Gastrocnemius medialis (tissue), 4 donors: ENCODE results near the gene PLSCR1.

ENCODE experiments used
- POLR2A ChIP-seq, 2 donors: fragments of 450-650 bp; IDR thresholded peaks; one replicate each; pipeline ENCODE4 v1.6.1; 2017; ENCODE audit warnings: antibody characterized with exemption in 2 of 2, mild to moderate bottlenecking in 2 of 2, moderate library complexity in 2 of 2
- TF ChIP-seq, protein P1 (sequence below), 5 experiments: fragments of 450-650 bp in 3 of 5; fragments of 200-600 bp in 2 of 5; sonication (generic) in 2 of 5; IDR thresholded peaks in 4 of 5; conservative IDR thresholded peaks in 1 of 5; 1 replicate in 4 of 5; 2 replicates in 1 of 5; pipeline ENCODE4 v1.5.1; 2016 to 2019; ENCODE audit warnings: antibody characterized with exemption in 5 of 5, mild to moderate bottlenecking in 3 of 5, moderate library complexity in 3 of 5

DNA sequence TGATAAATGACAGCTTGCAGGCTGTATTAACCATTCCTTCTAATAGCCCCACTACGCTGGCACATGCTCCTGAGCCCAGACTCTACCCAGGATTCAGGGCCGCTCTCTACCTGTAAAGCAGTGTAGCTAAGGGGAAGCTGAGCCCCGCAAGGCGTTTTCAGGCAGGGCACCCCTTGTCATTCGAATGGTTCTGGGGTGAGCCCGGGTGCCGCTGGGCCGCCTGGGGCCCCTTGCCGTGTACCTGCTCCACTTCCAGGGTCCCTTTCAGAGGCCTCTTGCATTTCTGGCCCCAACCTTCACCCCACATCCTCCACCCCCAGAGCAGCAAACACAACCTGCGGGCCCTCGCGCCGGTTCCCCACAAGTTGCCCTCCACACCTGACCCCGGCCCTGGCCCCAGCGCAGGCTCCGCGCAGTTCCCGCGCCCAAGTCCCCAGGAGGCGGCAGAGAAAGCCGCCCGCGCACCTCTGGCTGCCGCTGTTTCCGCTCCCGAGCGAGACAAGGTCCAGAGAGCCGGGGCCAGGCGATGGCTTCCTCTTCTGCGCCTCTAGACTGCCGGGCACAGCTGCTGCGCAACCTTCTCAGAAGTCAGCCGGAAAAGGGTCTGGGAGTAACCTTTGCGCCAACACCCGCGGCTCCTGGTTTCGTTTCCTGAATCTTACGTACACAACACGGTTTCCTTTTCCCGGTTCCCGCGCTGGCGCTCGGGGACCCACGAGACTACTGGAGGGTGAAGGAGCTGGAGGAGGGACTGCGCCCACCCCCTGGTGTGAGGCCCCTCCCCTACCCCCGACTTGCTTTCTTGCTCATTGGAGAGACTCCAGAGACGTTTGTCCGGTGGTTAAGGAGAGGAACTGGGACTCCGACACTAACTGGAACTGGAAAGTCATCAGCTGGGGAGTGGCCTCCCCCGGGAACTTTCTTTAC is at the start of gene PLSCR1:
- TF ChIP-seq, protein P1, sequence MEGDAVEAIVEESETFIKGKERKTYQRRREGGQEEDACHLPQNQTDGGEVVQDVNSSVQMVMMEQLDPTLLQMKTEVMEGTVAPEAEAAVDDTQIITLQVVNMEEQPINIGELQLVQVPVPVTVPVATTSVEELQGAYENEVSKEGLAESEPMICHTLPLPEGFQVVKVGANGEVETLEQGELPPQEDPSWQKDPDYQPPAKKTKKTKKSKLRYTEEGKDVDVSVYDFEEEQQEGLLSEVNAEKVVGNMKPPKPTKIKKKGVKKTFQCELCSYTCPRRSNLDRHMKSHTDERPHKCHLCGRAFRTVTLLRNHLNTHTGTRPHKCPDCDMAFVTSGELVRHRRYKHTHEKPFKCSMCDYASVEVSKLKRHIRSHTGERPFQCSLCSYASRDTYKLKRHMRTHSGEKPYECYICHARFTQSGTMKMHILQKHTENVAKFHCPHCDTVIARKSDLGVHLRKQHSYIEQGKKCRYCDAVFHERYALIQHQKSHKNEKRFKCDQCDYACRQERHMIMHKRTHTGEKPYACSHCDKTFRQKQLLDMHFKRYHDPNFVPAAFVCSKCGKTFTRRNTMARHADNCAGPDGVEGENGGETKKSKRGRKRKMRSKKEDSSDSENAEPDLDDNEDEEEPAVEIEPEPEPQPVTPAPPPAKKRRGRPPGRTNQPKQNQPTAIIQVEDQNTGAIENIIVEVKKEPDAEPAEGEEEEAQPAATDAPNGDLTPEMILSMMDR (IDR thresholded peaks at IDR 0.05 in 4 of 5, conservative IDR thresholded peaks at IDR 0.05 in 1 of 5): no peak
- peak; percentile 69 to 85 for TF ChIP-seq POLR2A (IDR thresholded peaks at IDR 0.05)
